Esophagus muscularis mucosa (tissue), 4 donors: Measurements from ENCODE around the gene TOM1L2.

ENCODE experiments used
- CTCF ChIP-seq, 3 experiments: fragments of 200-600 bp in 2 of 3; fragments of 450-650 bp in 1 of 3; sonication (generic) in 2 of 3; IDR thresholded peaks; one replicate each; pipeline ENCODE4 v1.5.1; 2017 to 2019; ENCODE audit warnings: antibody characterized with exemption in 3 of 3, mild to moderate bottlenecking in 2 of 3, moderate library complexity in 1 of 3
- EP300 ChIP-seq: sonication (generic); formaldehyde crosslinking; IDR thresholded peaks from one replicate; pipeline ENCODE4 v1.6.1; 2017; ENCODE audit warnings: antibody characterized with exemption
- POLR2A ChIP-seq: fragments of 450-650 bp; IDR thresholded peaks from one replicate; pipeline ENCODE4 v1.6.1; 2017; ENCODE audit warnings: antibody characterized with exemption, moderate library complexity, mild to moderate bottlenecking, low read depth
- POLR2AphosphoS5 ChIP-seq, 2 donors: sonication (generic); formaldehyde crosslinking; IDR thresholded peaks; one replicate each; pipeline ENCODE4 v1.6.1; 2017; ENCODE audit warnings: antibody characterized with exemption in 2 of 2

- TF ChIP-seq CTCF (IDR thresholded peaks at IDR 0.05): no peak
- TF ChIP-seq POLR2AphosphoS5 (IDR thresholded peaks at IDR 0.05): no peak
- no peak for TF ChIP-seq POLR2A
- no peak for TF ChIP-seq EP300
Observed at GRCh38 chr17:17795296-17795695, 176.9 kb downstream of the TOM1L2 start.
